GM18907 (cell line): ENCODE measurements around the gene GP5.

Experiments used
- ATAC-seq: cut with Tn5 transposase; IDR thresholded peaks from one replicate; pipeline ENCODE4 v1.9.1; 2021; ENCODE audit warnings: mild to moderate bottlenecking, moderate library complexity; ENCODE audit not compliant: unreplicated experiment

The GP5 gene

GRCh38 chr3:194351080-194351672, 47.9 kb downstream of the GP5 start, which contains the start of gene CPN2:
CPN2 (minus strand) TSS chr3:194351328; CDS start chr3:194342702, 8,626 bp downstream.
- no peak for ATAC-seq

DNA sequence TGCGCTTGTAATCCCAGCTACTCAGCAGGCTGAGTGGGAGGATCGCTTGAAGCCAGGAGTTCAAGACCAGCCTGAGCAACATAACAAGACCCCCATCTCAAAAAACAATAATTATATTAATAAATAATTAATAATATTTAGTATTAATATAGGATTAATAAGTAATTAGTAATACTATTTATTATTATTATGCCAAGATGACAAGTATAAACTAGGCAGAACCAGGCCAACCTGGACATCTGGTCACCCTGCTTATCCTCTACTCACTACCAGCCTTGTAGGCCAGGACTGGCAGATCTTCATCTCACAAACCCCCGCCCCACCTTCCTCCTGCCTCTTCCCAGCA, 48.4 kb downstream of the GP5 start:
- ATAC-seq = no peak

- ATAC-seq = no peak
Observed at GRCh38 chr3:194348354-194348753, 50.7 kb downstream of the GP5 start.

- no peak for ATAC-seq
Observed at GRCh38 chr3:194346621-194347020, 52.4 kb downstream of the GP5 start.

DNA sequence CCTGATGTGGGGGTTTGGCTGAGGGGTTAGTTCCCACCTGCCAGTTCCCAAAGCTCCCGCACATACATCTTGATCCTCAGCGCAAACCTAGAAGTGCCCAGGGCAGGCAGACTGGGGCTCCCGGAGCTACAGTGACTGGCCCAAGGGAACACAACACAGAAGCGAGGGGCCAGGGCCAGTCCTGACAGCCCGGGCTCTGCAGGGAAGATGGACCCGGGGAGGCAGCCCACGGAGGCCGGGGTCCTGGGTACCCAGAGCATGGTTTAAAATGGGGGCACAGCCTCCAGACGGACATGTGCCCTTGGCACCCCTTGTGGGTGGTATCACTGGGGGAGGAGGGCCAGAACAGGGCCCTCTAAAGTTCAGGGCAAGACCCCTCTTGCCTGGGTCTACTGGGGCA, 53.0 kb downstream of the GP5 start:
- ATAC-seq = no peak
